GM23338 (cell line): ENCODE results near the gene RTN4IP1. TPM values are rescaled to one million over a fixed set of nuclear protein-coding genes. Genes with fewer than 3 reads are reported as not detected.

Source experiments
- ATAC-seq: fragments of 200-7000 bp; cut with Tn5 transposase; 3 replicates; pipeline ENCODE4 v1.9.1; 2020
- DNase-seq: peaks from one replicate; pipeline ENCODE4 v3.0.0-alpha.2; 2015; ENCODE audit warnings: low spot score
- H2AFZ ChIP-seq: fragments of 200-600 bp; sonication (generic); 2 replicates; pipeline ENCODE4 v1.8.0; 2016; ENCODE audit warnings: antibody characterized with exemption, mild to moderate bottlenecking, moderate library complexity
- H3F3A ChIP-seq: fragments of 200-600 bp; sonication (generic); replicated peaks from 2 replicates; pipeline ENCODE4 v1.8.0; 2017; ENCODE audit warnings: antibody characterized with exemption, mixed run types, low read depth
- H3K27ac ChIP-seq: fragments of 200-600 bp; sonication (generic); 2 replicates; pipeline ENCODE4 v1.6.1; 2016; ENCODE audit warnings: low read depth
- H3K27me3 ChIP-seq: fragments of 200-600 bp; sonication (generic); 2 replicates; pipeline ENCODE4 v1.8.0; 2016; ENCODE audit warnings: mild to moderate bottlenecking, mixed run types, moderate library complexity; ENCODE audit not compliant: insufficient read depth
- H3K36me3 ChIP-seq: fragments of 200-600 bp; sonication (generic); 2 replicates; pipeline ENCODE4 v1.8.0; 2016; ENCODE audit warnings: mild to moderate bottlenecking; ENCODE audit not compliant: insufficient read depth
- H3K4me1 ChIP-seq: fragments of 200-600 bp; sonication (generic); 2 replicates; pipeline ENCODE4 v1.8.0; 2016; ENCODE audit warnings: mild to moderate bottlenecking, moderate library complexity; ENCODE audit not compliant: insufficient read depth
- H3K4me2 ChIP-seq: fragments of 200-600 bp; sonication (generic); 2 replicates; pipeline ENCODE4 v1.7.1; 2017; ENCODE audit warnings: mixed run types
- H3K4me3 ChIP-seq: fragments of 200-600 bp; sonication (generic); 2 replicates; pipeline ENCODE4 v1.6.1; 2016; ENCODE audit warnings: mixed run types
- H3K79me2 ChIP-seq: fragments of 200-600 bp; sonication (generic); replicated peaks from 2 replicates; pipeline ENCODE4 v1.8.0; 2017; ENCODE audit warnings: mild to moderate bottlenecking; ENCODE audit not compliant: insufficient read depth
- H3K9me2 ChIP-seq: fragments of 200-600 bp; sonication (generic); 2 replicates; pipeline ENCODE4 v1.8.0; 2017; ENCODE audit not compliant: insufficient read depth
- H4K20me1 ChIP-seq: fragments of 200-600 bp; sonication (generic); replicated peaks from 2 replicates; pipeline ENCODE4 v1.8.0; 2017; ENCODE audit warnings: mild to moderate bottlenecking; ENCODE audit not compliant: insufficient read depth
- H3K27ac Mint-ChIP-seq: 2 replicates; pipeline ENCODE4 v1.8.0; 2020; ENCODE audit warnings: inconsistent platforms, mild to moderate bottlenecking, moderate library complexity, mixed read lengths
- H3K27me3 Mint-ChIP-seq: 3 replicates; pipeline ENCODE4 v1.8.0; 2022; ENCODE audit warnings: low read depth, mild to moderate bottlenecking, moderate library complexity, mixed read lengths, inconsistent platforms; ENCODE audit not compliant: insufficient read depth, poor library complexity
- H3K36me3 Mint-ChIP-seq: 3 replicates; pipeline ENCODE4 v1.8.0; 2021; ENCODE audit warnings: low read depth, mild to moderate bottlenecking, inconsistent platforms, moderate library complexity, mixed read lengths
- H3K4me1 Mint-ChIP-seq: 3 replicates; pipeline ENCODE4 v1.8.0; 2020; ENCODE audit warnings: mild to moderate bottlenecking, inconsistent platforms, mixed read lengths
- H3K4me3 Mint-ChIP-seq: 3 replicates; pipeline ENCODE4 v1.8.0; 2021; ENCODE audit warnings: moderate library complexity, mild to moderate bottlenecking, inconsistent platforms, mixed read lengths
- H3K9me3 Mint-ChIP-seq: 3 replicates; pipeline ENCODE4 v1.8.0; 2020; ENCODE audit warnings: moderate library complexity, mild to moderate bottlenecking, inconsistent platforms, mixed read lengths
- CREB1 ChIP-seq: fragments of 250-450 bp; sonication (Bioruptor Pico); IDR thresholded peaks from 2 replicates; pipeline ENCODE4 v1.5.0; 2020; ENCODE audit warnings: low read depth, mild to moderate bottlenecking, moderate library complexity
- CTCF ChIP-seq, 2 experiments: fragments of 200-600 bp in 1 of 2; sonication (generic) in 1 of 2; conservative IDR thresholded peaks; 2 replicates each; pipeline versions ENCODE4 v1.5.1 to v1.6.1; 2016 to 2017; ENCODE audit warnings: antibody characterized with exemption in 2 of 2, low read depth in 2 of 2, mild to moderate bottlenecking in 2 of 2, moderate library complexity in 1 of 2
- EZH2 ChIP-seq: fragments of 200-600 bp; sonication (generic); IDR thresholded peaks from one replicate; pipeline ENCODE4 v1.8.0; 2017; ENCODE audit warnings: antibody characterized with exemption, mild to moderate bottlenecking, low read depth; ENCODE audit not compliant: unreplicated experiment
- EZH2phosphoT487 ChIP-seq: fragments of 200-600 bp; sonication (generic); IDR thresholded peaks from one replicate; pipeline ENCODE4 v1.8.1; 2018; ENCODE audit warnings: antibody characterized with exemption; ENCODE audit not compliant: unreplicated experiment
- JUNB ChIP-seq: IDR thresholded peaks from one replicate; pipeline ENCODE4 v1.6.1; 2016; ENCODE audit warnings: antibody characterized with exemption; ENCODE audit not compliant: unreplicated experiment
- NANOG ChIP-seq: IDR thresholded peaks from 2 replicates; pipeline ENCODE4 v1.6.1; 2016; ENCODE audit warnings: antibody characterized with exemption, borderline replicate concordance
- POLR2AphosphoS5 ChIP-seq: IDR thresholded peaks from 2 replicates; pipeline ENCODE4 v1.6.1; 2016; ENCODE audit warnings: antibody characterized with exemption, low read depth
- STAT1 ChIP-seq: IDR thresholded peaks from one replicate; pipeline ENCODE4 v1.6.1; 2016; ENCODE audit warnings: antibody characterized with exemption; ENCODE audit not compliant: unreplicated experiment
- ZNF114 ChIP-seq: fragments of 250-450 bp; sonication (Bioruptor Pico); IDR thresholded peaks from 2 replicates; pipeline ENCODE4 v1.5.0; 2020; ENCODE audit warnings: mild to moderate bottlenecking, moderate library complexity
- ZNF331 ChIP-seq: fragments of 250-450 bp; sonication (Bioruptor Pico); IDR thresholded peaks from 2 replicates; pipeline ENCODE4 v1.5.0; 2020; ENCODE audit warnings: low read depth, mild to moderate bottlenecking, moderate library complexity
- ZNF462 ChIP-seq: fragments of 250-450 bp; sonication (Bioruptor Pico); IDR thresholded peaks from 2 replicates; pipeline ENCODE4 v1.5.0; 2020; ENCODE audit warnings: mild to moderate bottlenecking, moderate library complexity
- polyA plus RNA-seq: library from polyadenylated mRNA; unstranded; fragments of >200 nt; fragmentation: Nextera tagmentation; extraction: Ambion mirVana; gene quantifications from 2 replicates; pipeline ENCODE4 v1.2.1, GENCODE V29; 2016
- total RNA-seq: library from RNA; depleted of rRNA; stranded (reverse); fragments of >200 nt; shearing (Covaris generic); gene quantifications from 2 replicates; pipeline ENCODE4 v1.2.3, GENCODE V29; 2014
- TF ChIP-seq, protein P1 (sequence below): IDR thresholded peaks from one replicate; pipeline ENCODE4 v1.6.1; 2018; ENCODE audit warnings: antibody characterized with exemption; ENCODE audit not compliant: unreplicated experiment
- TF ChIP-seq, protein P2 (sequence below): IDR thresholded peaks from 2 replicates; pipeline ENCODE4 v1.6.1; 2016; ENCODE audit warnings: antibody characterized with exemption

The RTN4IP1 gene
- total and polyA plus RNA-seq, 2 experiments from 2014 or later: 14.5 to 17.5 TPM

DNA sequence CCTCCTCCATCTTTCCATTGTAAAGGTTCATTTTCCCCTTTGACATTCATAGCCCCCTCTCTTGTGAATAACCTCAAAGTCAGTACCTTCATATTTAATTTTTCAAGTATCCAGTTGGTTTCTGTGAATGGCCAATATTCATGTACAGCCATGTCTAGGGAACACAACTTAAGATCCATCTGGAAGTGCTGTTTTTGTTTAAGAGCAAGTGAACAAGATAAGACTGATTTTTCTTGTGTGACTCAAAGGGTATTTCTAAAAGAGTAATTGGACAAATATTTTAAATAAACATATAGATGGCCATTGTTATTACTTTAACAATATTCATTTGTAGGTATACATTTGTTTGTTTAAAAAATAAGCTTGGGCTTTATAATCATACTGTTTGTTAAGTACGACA lies 92.9 kb downstream of the RTN4IP1 start:
- Histone ChIP-seq H3K4me2 (no peak overlapping the region), H3K36me3 (no peaks in the 10 kb centered on the region), H3K27me3 (no peaks in the 10 kb centered on the region), H3F3A (no peaks in the 10 kb centered on the region), H3K79me2 (no peaks in the 10 kb centered on the region), H3K9me2 (no peaks in the 10 kb centered on the region), H4K20me1 (no peaks in the 10 kb centered on the region), H3K27ac (no peak overlapping the region), H3K4me1 (peaks cover 19% of the 10 kb centered on the region; the same call in 1 of the 2 replicates), H2AFZ (no peak overlapping the region), H3K4me3 (no peak overlapping the region)
- H3K4me1 Mint-ChIP-seq: peaks cover 25% of the 10 kb centered on the region
- peaks cover 3% of the 10 kb centered on the region for H3K27me3 Mint-ChIP-seq
- no peak overlapping the region for H3K27ac Mint-ChIP-seq
- no peaks in the 10 kb centered on the region for H3K36me3 Mint-ChIP-seq
- TF ChIP-seq EZH2: no peak
- TF ChIP-seq JUNB: no peak
- TF ChIP-seq CREB1 (CRISPR knock-in tag): no peak
- TF ChIP-seq ZNF114 (CRISPR knock-in tag): no peak
- TF ChIP-seq EZH2phosphoT487: no peak
- TF ChIP-seq, protein P1, sequence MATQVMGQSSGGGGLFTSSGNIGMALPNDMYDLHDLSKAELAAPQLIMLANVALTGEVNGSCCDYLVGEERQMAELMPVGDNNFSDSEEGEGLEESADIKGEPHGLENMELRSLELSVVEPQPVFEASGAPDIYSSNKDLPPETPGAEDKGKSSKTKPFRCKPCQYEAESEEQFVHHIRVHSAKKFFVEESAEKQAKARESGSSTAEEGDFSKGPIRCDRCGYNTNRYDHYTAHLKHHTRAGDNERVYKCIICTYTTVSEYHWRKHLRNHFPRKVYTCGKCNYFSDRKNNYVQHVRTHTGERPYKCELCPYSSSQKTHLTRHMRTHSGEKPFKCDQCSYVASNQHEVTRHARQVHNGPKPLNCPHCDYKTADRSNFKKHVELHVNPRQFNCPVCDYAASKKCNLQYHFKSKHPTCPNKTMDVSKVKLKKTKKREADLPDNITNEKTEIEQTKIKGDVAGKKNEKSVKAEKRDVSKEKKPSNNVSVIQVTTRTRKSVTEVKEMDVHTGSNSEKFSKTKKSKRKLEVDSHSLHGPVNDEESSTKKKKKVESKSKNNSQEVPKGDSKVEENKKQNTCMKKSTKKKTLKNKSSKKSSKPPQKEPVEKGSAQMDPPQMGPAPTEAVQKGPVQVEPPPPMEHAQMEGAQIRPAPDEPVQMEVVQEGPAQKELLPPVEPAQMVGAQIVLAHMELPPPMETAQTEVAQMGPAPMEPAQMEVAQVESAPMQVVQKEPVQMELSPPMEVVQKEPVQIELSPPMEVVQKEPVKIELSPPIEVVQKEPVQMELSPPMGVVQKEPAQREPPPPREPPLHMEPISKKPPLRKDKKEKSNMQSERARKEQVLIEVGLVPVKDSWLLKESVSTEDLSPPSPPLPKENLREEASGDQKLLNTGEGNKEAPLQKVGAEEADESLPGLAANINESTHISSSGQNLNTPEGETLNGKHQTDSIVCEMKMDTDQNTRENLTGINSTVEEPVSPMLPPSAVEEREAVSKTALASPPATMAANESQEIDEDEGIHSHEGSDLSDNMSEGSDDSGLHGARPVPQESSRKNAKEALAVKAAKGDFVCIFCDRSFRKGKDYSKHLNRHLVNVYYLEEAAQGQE: no peak
- TF ChIP-seq POLR2AphosphoS5: no peak
- no peak for TF ChIP-seq ZNF462 (CRISPR knock-in tag)
- no peak for TF ChIP-seq ZNF331 (CRISPR knock-in tag)
- TF ChIP-seq STAT1: no peak
- TF ChIP-seq CTCF (conservative IDR thresholded peaks at IDR 0.05; ENCODE audit: low read depth in 2 of 2): no peak
- no peak for TF ChIP-seq NANOG
- TF ChIP-seq, protein P2, sequence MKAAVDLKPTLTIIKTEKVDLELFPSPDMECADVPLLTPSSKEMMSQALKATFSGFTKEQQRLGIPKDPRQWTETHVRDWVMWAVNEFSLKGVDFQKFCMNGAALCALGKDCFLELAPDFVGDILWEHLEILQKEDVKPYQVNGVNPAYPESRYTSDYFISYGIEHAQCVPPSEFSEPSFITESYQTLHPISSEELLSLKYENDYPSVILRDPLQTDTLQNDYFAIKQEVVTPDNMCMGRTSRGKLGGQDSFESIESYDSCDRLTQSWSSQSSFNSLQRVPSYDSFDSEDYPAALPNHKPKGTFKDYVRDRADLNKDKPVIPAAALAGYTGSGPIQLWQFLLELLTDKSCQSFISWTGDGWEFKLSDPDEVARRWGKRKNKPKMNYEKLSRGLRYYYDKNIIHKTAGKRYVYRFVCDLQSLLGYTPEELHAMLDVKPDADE: no peak
- ATAC-seq (no peak), DNase-seq (no peak)
- H3K9me3 Mint-ChIP-seq: no peaks in the 10 kb centered on the region
- H3K4me3 Mint-ChIP-seq: no peak overlapping the region
